ENCODE data around the gene VIT.
A peak's percentile ranks its signal among the peaks of the same experiment; 100 is the strongest.

The VIT gene

GRCh38 chr2:36769106-36769505, 72.6 kb downstream of the VIT start:
- DNase-seq (ENCODE audit: low read depth, low spot score) = no peak

- peak; percentile 47 for DNase-seq (ENCODE audit: low read depth, low spot score)
These were observed 74.2 kb downstream of the VIT start for GRCh38 chr2:36770542-36771287.

- no peak for DNase-seq (ENCODE audit: low read depth, low spot score)
These were observed 75.2 kb downstream of the VIT start for GRCh38 chr2:36771671-36772070.

- no peak for DNase-seq (ENCODE audit: low read depth, low spot score)
These were observed 77.4 kb downstream of the VIT start for GRCh38 chr2:36773947-36774346.

GRCh38 chr2:36775261-36775660, 78.8 kb downstream of the VIT start:
- DNase-seq (ENCODE audit: low read depth, low spot score) = no peak

GRCh38 chr2:36775806-36776205, 79.3 kb downstream of the VIT start:
- DNase-seq (ENCODE audit: low read depth, low spot score) = no peak

GRCh38 chr2:36777272-36777671, 80.8 kb downstream of the VIT start:
- no peak for DNase-seq (ENCODE audit: low read depth, low spot score)

- no peak for DNase-seq (ENCODE audit: low read depth, low spot score)
These were observed 81.3 kb downstream of the VIT start for GRCh38 chr2:36777788-36778187.

GRCh38 chr2:36779462-36779861, 83.0 kb downstream of the VIT start:
- DNase-seq (ENCODE audit: low read depth, low spot score) = no peak

GRCh38 chr2:36780231-36780839, 83.8 kb downstream of the VIT start:
- DNase-seq (ENCODE audit: low read depth, low spot score) = no peak

- DNase-seq (ENCODE audit: low read depth, low spot score) = no peak
These were observed 85.6 kb downstream of the VIT start for GRCh38 chr2:36781907-36782720.

GRCh38 chr2:36783246-36783645, 86.7 kb downstream of the VIT start:
- DNase-seq (ENCODE audit: low read depth, low spot score) = no peak

- peak; percentile 28 for DNase-seq (ENCODE audit: low read depth, low spot score)
These were observed 88.8 kb downstream of the VIT start for GRCh38 chr2:36785179-36785795.

- DNase-seq (ENCODE audit: low read depth, low spot score) = no peak
These were observed 92.8 kb downstream of the VIT start for GRCh38 chr2:36789181-36789804.

- DNase-seq (ENCODE audit: low read depth, low spot score) = no peak
These were observed 96.4 kb downstream of the VIT start for GRCh38 chr2:36792951-36793350.

- no peak for DNase-seq (ENCODE audit: low read depth, low spot score)
These were observed 101.0 kb downstream of the VIT start for GRCh38 chr2:36797324-36798070.

- no peak for DNase-seq (ENCODE audit: low read depth, low spot score)
These were observed 102.2 kb downstream of the VIT start for GRCh38 chr2:36798724-36799123.

- DNase-seq (ENCODE audit: low read depth, low spot score) = no peak
These were observed 103.9 kb downstream of the VIT start for GRCh38 chr2:36800381-36800780.

GRCh38 chr2:36801088-36801487, 104.6 kb downstream of the VIT start:
- no peak for DNase-seq (ENCODE audit: low read depth, low spot score)

- DNase-seq (ENCODE audit: low read depth, low spot score) = no peak
These were observed 106.4 kb downstream of the VIT start for GRCh38 chr2:36802952-36803351.

- no peak for DNase-seq (ENCODE audit: low read depth, low spot score)
These were observed 109.2 kb downstream of the VIT start for GRCh38 chr2:36805635-36806224.
